ENCODE data around the gene ZNF835.

DNA sequence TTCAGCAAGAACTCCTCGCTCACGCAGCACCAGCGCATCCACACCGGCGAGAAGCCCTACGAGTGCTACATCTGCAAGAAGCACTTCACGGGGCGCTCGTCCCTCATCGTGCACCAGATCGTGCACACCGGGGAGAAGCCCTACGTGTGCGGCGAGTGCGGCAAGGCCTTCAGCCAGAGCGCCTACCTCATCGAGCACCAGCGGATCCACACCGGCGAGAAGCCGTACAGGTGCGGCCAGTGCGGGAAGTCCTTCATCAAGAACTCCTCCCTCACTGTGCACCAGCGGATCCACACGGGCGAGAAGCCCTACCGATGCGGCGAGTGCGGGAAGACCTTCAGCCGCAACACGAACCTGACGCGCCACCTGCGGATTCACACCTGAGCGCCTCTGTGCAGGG, 49.2 kb downstream of the ZNF835 start:
- TF ChIP-seq TEAD4 (IDR thresholded peaks at IDR 0.05; ENCODE audit: borderline replicate concordance, insufficient read depth) = no peak
- TF ChIP-seq, protein P1, sequence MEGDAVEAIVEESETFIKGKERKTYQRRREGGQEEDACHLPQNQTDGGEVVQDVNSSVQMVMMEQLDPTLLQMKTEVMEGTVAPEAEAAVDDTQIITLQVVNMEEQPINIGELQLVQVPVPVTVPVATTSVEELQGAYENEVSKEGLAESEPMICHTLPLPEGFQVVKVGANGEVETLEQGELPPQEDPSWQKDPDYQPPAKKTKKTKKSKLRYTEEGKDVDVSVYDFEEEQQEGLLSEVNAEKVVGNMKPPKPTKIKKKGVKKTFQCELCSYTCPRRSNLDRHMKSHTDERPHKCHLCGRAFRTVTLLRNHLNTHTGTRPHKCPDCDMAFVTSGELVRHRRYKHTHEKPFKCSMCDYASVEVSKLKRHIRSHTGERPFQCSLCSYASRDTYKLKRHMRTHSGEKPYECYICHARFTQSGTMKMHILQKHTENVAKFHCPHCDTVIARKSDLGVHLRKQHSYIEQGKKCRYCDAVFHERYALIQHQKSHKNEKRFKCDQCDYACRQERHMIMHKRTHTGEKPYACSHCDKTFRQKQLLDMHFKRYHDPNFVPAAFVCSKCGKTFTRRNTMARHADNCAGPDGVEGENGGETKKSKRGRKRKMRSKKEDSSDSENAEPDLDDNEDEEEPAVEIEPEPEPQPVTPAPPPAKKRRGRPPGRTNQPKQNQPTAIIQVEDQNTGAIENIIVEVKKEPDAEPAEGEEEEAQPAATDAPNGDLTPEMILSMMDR (IDR thresholded peaks at IDR 0.05) = no peak
- no peak for TF ChIP-seq CHD2 (IDR thresholded peaks at IDR 0.05; ENCODE audit: low read length, partially characterized antibody)
- TF ChIP-seq FOXJ3 (CRISPR knock-in tag; IDR thresholded peaks at IDR 0.05) = no peak
- TF ChIP-seq RAD21 (IDR thresholded peaks at IDR 0.05; ENCODE audit: low read length) = no peak
- TF ChIP-seq SIN3A (IDR thresholded peaks at IDR 0.05; ENCODE audit: borderline replicate concordance, low read depth, low read length) = no peak
- TF ChIP-seq POLR2AphosphoS5 (IDR thresholded peaks at IDR 0.05; ENCODE audit: low read depth, low read length) = no peak
- TF ChIP-seq EZH2phosphoT487 (IDR thresholded peaks at IDR 0.05; ENCODE audit: borderline replicate concordance, low read depth) = no peak
- no peak for TF ChIP-seq NRF1 (IDR thresholded peaks at IDR 0.05; ENCODE audit: low read depth, low read length)
- TF ChIP-seq MAX (IDR thresholded peaks at IDR 0.05; ENCODE audit: low read depth) = no peak
- TF ChIP-seq RFX5 (IDR thresholded peaks at IDR 0.05; ENCODE audit: low read length) = no peak
- no peak for TF ChIP-seq GATA2 (CRISPR knock-in tag; IDR thresholded peaks at IDR 0.05)
- no peak for TF ChIP-seq EP300 (IDR thresholded peaks at IDR 0.05; ENCODE audit: borderline replicate concordance in 1 of 2, low read depth in 1 of 2, low read length in 1 of 2)
- TF ChIP-seq PBX3 (IDR thresholded peaks at IDR 0.05) = no peak

Measured in SK-N-SH (cell line).